Mucosa of stomach (tissue), 1 donor: ENCODE measurements around the gene CAMK1G.

Source experiments
- H3K27me3 ChIP-seq: one replicate; pipeline ENCODE4 v1.7.0; 2013; ENCODE audit warnings: mild to moderate bottlenecking, low read length; ENCODE audit not compliant: control insufficient read depth, insufficient read depth
- H3K36me3 ChIP-seq: one replicate; pipeline ENCODE4 v1.7.0; 2013; ENCODE audit warnings: low read length; ENCODE audit not compliant: control insufficient read depth, insufficient read depth
- H3K4me1 ChIP-seq: one replicate; pipeline ENCODE4 v1.7.0; 2013; ENCODE audit warnings: mild to moderate bottlenecking, low read length; ENCODE audit not compliant: control insufficient read depth, insufficient read depth
- H3K4me3 ChIP-seq: one replicate; pipeline ENCODE4 v1.7.0; 2013; ENCODE audit warnings: low read length
- H3K9ac ChIP-seq: one replicate; pipeline ENCODE4 v1.7.0; 2013; ENCODE audit warnings: mild to moderate bottlenecking, low read length, moderate library complexity
- H3K9me3 ChIP-seq: one replicate; pipeline ENCODE4 v1.7.0; 2013; ENCODE audit warnings: mild to moderate bottlenecking, low read length, moderate library complexity; ENCODE audit not compliant: control insufficient read depth
- donor health status: Pancreatic carcinoma.

Gene CAMK1G

DNA sequence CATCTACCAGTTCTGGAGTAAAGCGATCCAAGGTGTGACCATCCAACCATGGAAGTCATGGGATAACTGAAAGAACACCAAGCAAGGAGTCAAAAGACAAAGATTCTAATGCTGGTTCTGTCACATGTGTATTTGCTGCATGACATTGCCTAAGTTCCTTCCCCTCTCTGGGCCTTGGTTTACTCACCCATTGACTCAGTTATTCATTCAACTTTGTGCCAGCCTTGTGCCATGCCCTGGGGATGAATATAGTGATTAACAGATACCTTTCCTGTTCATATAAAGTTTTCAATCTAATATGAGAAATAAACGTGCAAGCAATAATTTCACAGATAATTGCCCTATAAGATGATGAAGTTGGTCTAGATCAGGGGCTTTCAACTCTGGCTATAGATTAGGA is 33.0 kb upstream of the CAMK1G start:
- Histone ChIP-seq H3K9me3 (no peaks in the 10 kb centered on the region), H3K36me3 (no peaks in the 10 kb centered on the region), H3K9ac (no peak overlapping the region), H3K4me1 (no peaks in the 10 kb centered on the region), H3K27me3 (no peaks in the 10 kb centered on the region), H3K4me3 (no peak overlapping the region)

DNA sequence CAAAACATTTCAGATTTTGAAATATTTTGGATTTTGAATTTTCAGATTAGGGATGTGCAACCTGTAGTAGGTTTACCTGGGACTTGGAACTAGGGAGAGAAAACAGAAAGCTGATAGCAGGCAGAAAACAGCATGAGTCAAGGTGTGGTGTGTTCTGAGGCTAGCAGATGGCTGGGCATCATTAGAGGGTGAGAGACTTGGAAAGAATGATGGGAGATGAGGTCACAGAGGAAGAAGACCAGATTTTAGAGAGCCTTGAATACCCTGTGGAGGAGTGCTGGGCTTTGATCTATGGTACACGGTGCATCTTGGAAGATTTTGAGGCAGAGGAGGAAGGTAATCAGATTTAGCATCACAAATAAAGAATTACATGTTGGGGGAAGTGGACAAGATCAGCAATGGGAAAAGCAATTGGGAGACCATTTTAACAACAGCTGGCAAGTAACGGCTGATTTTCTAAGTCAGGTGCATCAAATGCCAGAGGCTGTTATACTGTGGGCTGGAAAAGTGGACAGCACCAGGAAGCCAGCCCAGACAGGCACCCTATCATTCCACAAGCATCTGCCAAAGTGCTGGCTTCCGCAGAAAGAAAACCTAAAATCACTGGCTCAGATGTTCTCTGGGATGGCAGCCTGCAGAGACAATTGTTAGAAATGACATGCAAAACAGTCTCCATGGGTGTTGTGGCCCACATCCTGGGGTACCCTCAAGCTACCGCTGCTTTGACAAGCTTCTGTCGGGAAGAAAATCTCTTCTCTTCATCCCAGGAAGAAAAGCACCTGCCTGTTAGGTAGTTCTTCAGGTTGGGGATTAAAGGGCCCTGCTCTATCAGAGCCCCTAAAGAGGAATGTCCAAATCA is 30.9 kb upstream of the CAMK1G start:
- no peak overlapping the region for H3K9ac ChIP-seq
- no peaks in the 10 kb centered on the region for H3K27me3 ChIP-seq
- H3K36me3 ChIP-seq, result no peaks in the 10 kb centered on the region
- no peak overlapping the region for H3K4me3 ChIP-seq
- H3K9me3 ChIP-seq, result no peaks in the 10 kb centered on the region
- no peaks in the 10 kb centered on the region for H3K4me1 ChIP-seq

DNA sequence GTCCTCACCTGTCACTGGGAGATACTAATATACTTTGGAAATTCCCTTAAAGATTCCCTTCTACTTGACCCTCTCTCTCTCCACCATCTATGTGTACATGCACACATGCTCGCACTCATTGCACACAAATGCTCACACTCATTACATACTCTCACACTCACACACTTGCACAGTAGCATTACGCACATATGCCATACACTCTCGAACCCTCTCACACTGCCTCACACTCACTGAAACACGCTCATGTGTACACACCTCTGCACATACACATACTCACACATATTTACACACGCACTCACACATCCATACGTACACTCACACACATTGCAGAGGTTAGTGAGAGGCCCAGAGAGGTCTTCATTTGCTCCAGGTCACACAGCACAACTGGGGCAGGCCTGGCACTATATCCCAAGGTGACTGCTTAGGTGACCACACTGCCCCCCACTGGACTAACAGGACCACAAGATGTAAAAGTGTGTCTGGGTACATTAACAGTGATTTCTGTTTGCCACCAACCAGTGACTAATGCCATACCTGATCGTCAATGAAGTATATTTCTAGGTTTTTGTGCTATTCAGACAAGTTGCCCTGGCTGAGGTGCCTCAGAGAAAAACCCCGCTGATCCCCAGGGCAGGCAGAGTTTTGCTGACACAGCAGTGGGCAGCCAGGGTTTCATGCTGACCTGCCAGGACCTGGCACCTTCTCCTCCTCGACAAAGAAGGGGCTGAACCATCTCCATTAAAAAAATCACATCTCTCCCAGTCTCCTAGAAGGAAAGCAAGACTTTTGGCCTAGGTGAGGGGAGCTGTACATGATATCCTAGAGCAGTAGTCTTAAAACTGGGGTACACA is 28.5 kb upstream of the CAMK1G start:
- Histone ChIP-seq H3K9me3 (no peaks in the 10 kb centered on the region), H3K4me3 (no peak overlapping the region), H3K36me3 (no peaks in the 10 kb centered on the region), H3K27me3 (no peaks in the 10 kb centered on the region), H3K4me1 (no peaks in the 10 kb centered on the region), H3K9ac (no peak overlapping the region)

DNA sequence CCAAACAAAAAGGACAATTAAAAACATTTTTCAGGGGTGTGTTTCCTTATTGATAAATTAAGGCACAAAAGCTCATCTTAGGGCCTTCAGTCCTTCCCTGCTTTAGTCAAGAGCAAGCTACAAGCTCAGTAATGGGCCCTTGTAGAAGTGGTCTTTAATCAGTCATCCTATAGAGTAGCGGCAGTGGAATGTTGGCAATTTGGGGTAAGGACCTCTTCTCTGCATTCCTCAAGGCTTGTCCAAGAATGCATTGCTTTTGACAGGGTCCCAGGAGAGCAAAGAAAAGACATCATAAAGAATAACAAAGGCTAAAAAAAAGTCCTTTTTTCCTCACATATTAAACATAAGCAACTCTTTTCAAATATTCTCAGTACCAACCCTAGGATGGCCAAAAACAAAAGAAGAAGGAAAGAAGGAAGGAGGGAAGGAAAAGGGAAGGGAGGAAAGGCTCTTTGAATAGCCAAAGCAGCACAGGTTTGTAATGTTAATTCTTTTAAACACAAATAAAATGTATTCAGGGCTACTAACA is 27.3 kb upstream of the CAMK1G start:
- no peaks in the 10 kb centered on the region for H3K9me3 ChIP-seq
- H3K27me3 ChIP-seq, result no peaks in the 10 kb centered on the region
- no peak overlapping the region for H3K4me3 ChIP-seq
- H3K36me3 ChIP-seq, result no peaks in the 10 kb centered on the region
- H3K4me1 ChIP-seq, result no peaks in the 10 kb centered on the region
- H3K9ac ChIP-seq, result no peak overlapping the region

DNA sequence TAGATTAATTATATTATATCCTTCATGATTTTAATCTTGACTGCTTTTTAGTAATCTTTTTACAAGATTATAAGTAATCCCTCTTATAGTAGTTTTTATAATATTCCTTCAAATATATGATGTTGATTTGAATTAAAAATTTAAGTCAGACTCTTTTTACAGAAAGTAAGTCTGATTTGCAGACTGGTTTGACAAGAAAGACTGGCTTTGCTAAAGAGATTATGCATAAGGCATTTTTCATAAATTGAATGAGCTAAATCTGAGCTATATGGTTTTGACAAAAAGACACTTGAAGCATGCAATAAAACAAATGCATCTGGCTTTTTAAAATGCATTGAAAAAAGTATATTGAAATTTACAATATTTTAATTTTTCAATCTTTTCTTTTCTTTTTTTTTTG is 26.3 kb upstream of the CAMK1G start:
- Histone ChIP-seq H3K9ac (no peak overlapping the region), H3K4me1 (no peaks in the 10 kb centered on the region), H3K4me3 (no peak overlapping the region), H3K9me3 (no peaks in the 10 kb centered on the region), H3K27me3 (no peaks in the 10 kb centered on the region), H3K36me3 (no peaks in the 10 kb centered on the region)

DNA sequence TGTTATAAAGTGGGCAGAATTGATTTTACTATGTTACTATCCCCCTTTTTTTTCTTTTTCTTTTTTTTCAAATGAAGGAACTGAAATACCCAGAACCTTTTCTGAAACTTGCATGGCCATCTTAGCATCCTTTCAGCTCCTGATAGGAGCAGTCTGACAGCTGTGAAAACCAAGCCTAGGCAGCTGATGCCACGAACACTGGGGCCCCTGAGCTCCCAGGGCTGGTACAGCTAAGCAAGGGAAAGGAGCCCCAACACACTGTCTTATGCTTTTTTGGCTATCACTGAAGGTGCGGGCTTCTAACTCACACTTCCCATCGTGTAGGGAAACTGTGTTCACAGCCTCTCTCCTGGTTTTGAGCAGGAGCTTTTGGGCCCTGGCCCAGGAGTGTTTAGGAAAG is 23.0 kb upstream of the CAMK1G start:
- peaks cover 1% of the 10 kb centered on the region for H3K27me3 ChIP-seq
- no peaks in the 10 kb centered on the region for H3K36me3 ChIP-seq
- H3K9me3 ChIP-seq, result no peaks in the 10 kb centered on the region

DNA sequence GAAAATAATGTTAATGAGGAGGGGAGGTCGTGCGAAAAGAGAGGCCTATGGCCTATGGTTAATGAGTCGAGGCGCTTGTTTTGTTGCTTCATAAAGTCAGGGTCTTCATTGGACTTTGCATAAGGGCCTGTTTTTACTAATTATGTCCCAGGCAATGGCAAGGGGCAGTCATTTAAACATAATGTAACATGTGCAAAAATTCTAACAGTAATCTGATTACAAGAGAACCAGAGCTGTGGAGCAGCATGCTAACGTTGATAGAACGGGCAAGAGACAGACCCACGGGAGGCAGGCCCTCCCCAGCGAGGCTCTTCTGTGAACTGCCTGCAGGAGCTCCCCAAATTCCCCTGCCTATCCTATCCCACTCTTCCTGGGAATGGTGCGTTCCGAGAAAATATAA is 22.6 kb upstream of the CAMK1G start:
- no peak overlapping the region for H3K4me3 ChIP-seq
- no peaks in the 10 kb centered on the region for H3K4me1 ChIP-seq
- H3K36me3 ChIP-seq, result no peaks in the 10 kb centered on the region
- H3K9me3 ChIP-seq, result no peaks in the 10 kb centered on the region
- H3K27me3 ChIP-seq, result peaks cover 4% of the 10 kb centered on the region
- H3K9ac ChIP-seq, result no peak overlapping the region

More for the DNA sequence above, 23.0 kb upstream of the CAMK1G start:
- no peak overlapping the region for H3K9ac ChIP-seq
- no peaks in the 10 kb centered on the region for H3K4me1 ChIP-seq
- no peak overlapping the region for H3K4me3 ChIP-seq

DNA sequence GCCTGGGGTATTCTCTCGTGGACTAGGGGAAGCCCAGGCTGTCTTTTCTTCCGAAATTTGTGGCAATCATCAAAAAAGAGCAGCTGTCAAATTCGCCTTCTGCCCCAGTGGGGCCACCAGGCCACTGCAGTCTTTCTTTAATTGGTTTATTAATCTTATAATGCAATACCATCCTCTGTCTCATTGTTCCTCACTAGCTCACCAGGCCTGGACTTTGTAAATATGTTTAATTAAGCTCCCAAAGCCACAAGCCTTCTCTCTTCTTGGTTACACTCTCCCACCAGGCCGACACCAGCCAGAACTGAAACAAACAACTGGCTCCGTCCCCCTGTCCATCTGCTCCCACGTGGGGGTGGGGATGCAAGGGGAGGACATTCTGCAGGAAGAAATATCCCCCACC is 22.0 kb upstream of the CAMK1G start:
- Histone ChIP-seq H3K4me3 (no peak overlapping the region), H3K9ac (no peak overlapping the region), H3K4me1 (no peaks in the 10 kb centered on the region), H3K9me3 (no peaks in the 10 kb centered on the region), H3K27me3 (peaks cover 4% of the 10 kb centered on the region), H3K36me3 (no peaks in the 10 kb centered on the region)

DNA sequence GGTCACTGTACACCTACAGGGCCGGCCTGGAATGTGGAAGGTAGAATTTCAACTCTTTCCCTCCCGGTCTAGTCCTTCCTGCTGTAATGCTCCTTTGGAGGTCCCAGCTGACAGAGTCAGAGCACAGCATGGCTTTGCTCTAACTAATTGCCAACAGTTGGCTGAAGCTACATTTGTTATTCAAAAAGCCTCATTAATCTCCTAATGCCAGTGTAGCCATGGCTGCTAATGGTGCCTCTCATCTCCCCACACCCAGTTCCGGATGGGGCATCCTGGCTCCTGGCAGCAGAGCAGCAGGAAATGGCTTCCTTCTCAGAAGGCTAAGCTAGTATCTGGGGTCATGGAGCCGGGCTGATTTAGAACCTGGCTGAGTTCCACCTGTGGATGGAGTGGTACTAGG is 18.7 kb upstream of the CAMK1G start:
- H3K9ac ChIP-seq, result no peak overlapping the region

DNA sequence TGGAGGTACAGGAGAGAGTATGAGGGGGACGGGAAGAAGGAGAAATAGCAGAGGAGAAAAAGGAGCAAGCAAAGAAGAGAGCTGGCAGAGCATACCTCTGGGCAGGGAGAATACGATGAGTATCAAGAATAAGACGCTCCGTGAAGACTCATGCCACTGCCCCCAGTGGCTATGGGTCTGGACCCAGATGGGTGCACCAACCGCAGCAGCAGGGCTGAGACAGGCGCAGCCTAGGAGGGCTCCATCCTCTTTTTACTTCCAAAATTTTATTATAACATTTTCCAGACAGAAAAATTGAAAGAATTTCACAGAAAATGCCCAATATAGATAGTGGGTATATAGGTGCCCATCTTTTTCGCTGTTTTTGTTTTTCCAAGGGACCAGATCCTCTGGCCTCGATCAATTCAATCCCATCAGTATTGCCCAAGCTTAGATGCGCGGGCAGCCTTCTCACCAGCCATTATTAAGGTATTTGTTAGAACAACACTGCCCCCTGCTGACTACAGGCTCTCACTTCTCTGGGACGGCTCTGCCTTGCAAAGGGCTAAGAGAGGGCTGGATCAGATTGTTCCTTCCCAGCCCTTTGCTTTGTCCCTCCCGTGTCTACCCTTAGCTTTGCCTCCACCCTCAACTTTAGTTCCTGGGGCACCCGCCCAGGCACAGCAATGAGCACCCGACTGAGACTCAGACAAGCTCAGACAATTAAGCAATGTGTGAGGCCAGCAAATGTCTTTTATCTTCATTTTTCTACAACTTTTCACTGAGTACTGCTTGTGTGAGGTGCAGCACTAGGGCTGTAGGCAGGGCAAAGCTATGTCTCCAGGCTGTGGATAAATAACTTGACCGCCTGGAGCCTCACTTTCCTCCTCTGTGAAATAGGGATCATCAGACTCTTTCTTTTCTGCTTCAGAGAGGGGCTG is 17.5 kb upstream of the CAMK1G start:
- no peak overlapping the region for H3K9ac ChIP-seq
- H3K36me3 ChIP-seq, result no peaks in the 10 kb centered on the region
- no peaks in the 10 kb centered on the region for H3K9me3 ChIP-seq
- H3K4me1 ChIP-seq, result no peaks in the 10 kb centered on the region
- peaks cover 12% of the 10 kb centered on the region for H3K27me3 ChIP-seq
- H3K4me3 ChIP-seq, result no peak overlapping the region

More for the DNA sequence above, 18.7 kb upstream of the CAMK1G start:
- H3K36me3 ChIP-seq, result no peaks in the 10 kb centered on the region
- no peak overlapping the region for H3K4me3 ChIP-seq
- H3K27me3 ChIP-seq, result peaks cover 5% of the 10 kb centered on the region
- H3K9me3 ChIP-seq, result no peaks in the 10 kb centered on the region
- H3K4me1 ChIP-seq, result no peaks in the 10 kb centered on the region

DNA sequence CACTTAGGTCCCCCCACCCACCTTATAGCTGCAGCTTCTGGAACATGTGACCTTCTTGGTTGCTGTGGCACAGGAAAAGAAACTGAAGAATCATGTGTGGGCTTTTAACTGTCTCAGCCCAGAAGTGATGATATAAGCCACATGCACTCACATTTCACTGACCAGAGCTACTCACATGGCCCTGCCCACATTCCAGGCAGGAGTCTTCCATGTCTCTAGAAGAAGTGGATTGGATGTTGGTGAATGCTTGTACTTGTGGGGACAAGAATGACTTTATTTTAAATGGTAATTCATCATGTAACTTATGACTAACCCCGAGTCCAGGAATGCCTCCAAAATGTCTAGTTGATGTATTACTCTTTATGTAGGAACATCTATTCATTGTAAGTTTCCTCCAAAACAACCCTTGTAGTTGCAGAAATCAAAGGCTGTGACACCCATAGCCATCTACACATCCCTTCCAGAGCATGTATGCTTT is 15.8 kb upstream of the CAMK1G start:
- H3K9ac ChIP-seq, result no peak overlapping the region
- H3K27me3 ChIP-seq, result peaks cover 20% of the 10 kb centered on the region
- no peak overlapping the region for H3K4me3 ChIP-seq
- no peaks in the 10 kb centered on the region for H3K9me3 ChIP-seq
- no peaks in the 10 kb centered on the region for H3K4me1 ChIP-seq
- no peaks in the 10 kb centered on the region for H3K36me3 ChIP-seq
